H1 (cell line): ENCODE data around the gene KLHDC10. TPM values are rescaled to one million over a fixed set of nuclear protein-coding genes. Genes with fewer than 3 reads are reported as not detected.

Experiments
- CTCF ChIA-PET: fragments of 300-600 bp; sonication (Branson Sonifier 250); formaldehyde crosslinking; loops from one replicate; lab custom pipeline; 2021; ENCODE audit not compliant: partially characterized antibody; lab: Charles Lee
- POLR2A ChIA-PET: fragments of 300-600 bp; sonication (Branson Sonifier 250); formaldehyde crosslinking; loops from one replicate; lab custom pipeline; 2021; ENCODE audit warnings: inconsistent platforms; ENCODE audit not compliant: partially characterized antibody; lab: Charles Lee
- DNase-seq, 2 experiments: peaks; one replicate each; pipeline versions ENCODE4 v3.0.0 to v3.0.0-alpha.2; 2010 to 2022; ENCODE audit warnings: low spot score in 2 of 2, low read depth in 1 of 2, mixed read lengths in 1 of 2
- FAIRE-seq: peaks from 2 replicates; lab custom pipeline; 2011; peaks lifted over from hg19 to GRCh38; lab: Jason Lieb, UNC
- H2AFZ ChIP-seq: 2 replicates; pipeline ENCODE4 v1.8.1; 2012; ENCODE audit warnings: low read length, inconsistent platforms
- H2AK5ac ChIP-seq: 2 replicates; pipeline ENCODE4 v1.6.1; 2013; ENCODE audit warnings: low read depth, low read length
- H2BK120ac ChIP-seq: replicated peaks from 2 replicates; pipeline ENCODE3; 2013; ENCODE audit warnings: low read depth, low read length, inconsistent platforms
- H2BK12ac ChIP-seq: 2 replicates; pipeline ENCODE4 v1.6.1; 2013; ENCODE audit warnings: low read depth, low read length
- H2BK15ac ChIP-seq: 2 replicates; pipeline ENCODE4 v1.6.1; 2013; ENCODE audit warnings: low read length
- H2BK20ac ChIP-seq: 2 replicates; pipeline ENCODE4 v1.6.1; 2013; ENCODE audit warnings: low read length
- H2BK5ac ChIP-seq: 2 replicates; pipeline ENCODE4 v1.6.1; 2013; ENCODE audit warnings: low read depth, low read length
- H3K14ac ChIP-seq: 2 replicates; pipeline ENCODE4 v1.6.1; 2013; ENCODE audit warnings: inconsistent platforms; ENCODE audit not compliant: insufficient read length
- H3K18ac ChIP-seq: 2 replicates; pipeline ENCODE4 v1.6.1; 2013; ENCODE audit warnings: low read length; ENCODE audit errors: extremely low read depth
- H3K23ac ChIP-seq: 2 replicates; pipeline ENCODE4 v1.6.1; 2013; ENCODE audit warnings: inconsistent platforms; ENCODE audit not compliant: insufficient read length
- H3K23me2 ChIP-seq: 2 replicates; pipeline ENCODE4 v1.6.1; 2013; ENCODE audit warnings: low read depth, low read length
- H3K27ac ChIP-seq: 2 replicates; pipeline ENCODE4 v1.6.1; 2011; ENCODE audit warnings: low read depth, low read length, inconsistent platforms
- H3K27me3 ChIP-seq, 4 experiments: replicated peaks in 1 of 4; 1 replicate in 1 of 4; 2 replicates in 3 of 4; pipeline versions ENCODE4 v1.6.1 to v1.8.1; 2011 to 2013; ENCODE audit warnings: low read length in 3 of 4, mild to moderate bottlenecking in 3 of 4, inconsistent platforms in 2 of 4, mixed read lengths in 2 of 4, moderate library complexity in 1 of 4; ENCODE audit not compliant: control insufficient read depth in 3 of 4, insufficient read depth in 3 of 4; ENCODE audit errors: extremely low read depth in 1 of 4
- H3K36me3 ChIP-seq, 4 experiments: 2 replicates each; pipeline versions ENCODE4 v1.6.1 to v1.8.1; 2011 to 2013; ENCODE audit warnings: mild to moderate bottlenecking in 4 of 4, low read length in 3 of 4, moderate library complexity in 2 of 4, control low read depth in 1 of 4, inconsistent platforms in 1 of 4; ENCODE audit not compliant: insufficient read depth in 4 of 4, control insufficient read depth in 2 of 4
- H3K4ac ChIP-seq: replicated peaks from 2 replicates; pipeline ENCODE3; 2013; ENCODE audit warnings: low read length, low read depth, mixed read lengths, inconsistent platforms; ENCODE audit not compliant: insufficient read length
- H3K4me1 ChIP-seq, 4 experiments: replicated peaks in 1 of 4; 1 replicate in 1 of 4; 2 replicates in 3 of 4; pipeline versions ENCODE4 v1.6.1 to v1.8.1; 2011 to 2013; ENCODE audit warnings: low read length in 3 of 4, inconsistent platforms in 2 of 4, mixed read lengths in 1 of 4; ENCODE audit not compliant: insufficient read depth in 4 of 4, control insufficient read depth in 3 of 4
- H3K4me2 ChIP-seq, 2 experiments: 2 replicates each; pipeline versions ENCODE4 v1.6.1 to v1.8.1; 2011 to 2013; ENCODE audit warnings: low read depth in 2 of 2, low read length in 2 of 2, control low read depth in 1 of 2, inconsistent platforms in 1 of 2, mild to moderate bottlenecking in 1 of 2; ENCODE audit not compliant: insufficient read depth in 1 of 2
- H3K4me3 ChIP-seq, 4 experiments: fragments of 200-600, 300-600 bp in 1 of 4; sonication (generic), shearing (Covaris generic), sonication (Bioruptor Twin) in 1 of 4; 2 replicates each; pipeline versions ENCODE4 v1.5.1 to v1.8.1; 2011 to 2016; ENCODE audit warnings: low read length in 4 of 4, low read depth in 3 of 4, control low read depth in 2 of 4, inconsistent platforms in 2 of 4, mild to moderate bottlenecking in 2 of 4, mixed read lengths in 1 of 4, moderate library complexity in 1 of 4; ENCODE audit not compliant: insufficient read depth in 2 of 4; ENCODE audit errors: extremely low read depth in 1 of 4
- H3K56ac ChIP-seq: replicated peaks from 2 replicates; pipeline ENCODE3; 2013; ENCODE audit warnings: low read depth, mild to moderate bottlenecking, mixed read lengths, low read length, inconsistent platforms; ENCODE audit not compliant: insufficient read length
- H3K79me1 ChIP-seq: 2 replicates; pipeline ENCODE4 v1.6.1; 2013; ENCODE audit warnings: low read depth, low read length, control low read depth
- H3K79me2 ChIP-seq, 2 experiments: 2 replicates each; pipeline versions ENCODE4 v1.6.1 to v1.8.1; 2012 to 2013; ENCODE audit warnings: low read length in 2 of 2, mild to moderate bottlenecking in 2 of 2, inconsistent platforms in 1 of 2; ENCODE audit not compliant: insufficient read depth in 2 of 2, control insufficient read depth in 1 of 2
- H3K9ac ChIP-seq, 4 experiments: replicated peaks in 1 of 4; 1 replicate in 1 of 4; 2 replicates in 3 of 4; pipeline versions ENCODE4 v1.6.1 to v1.8.1; 2011 to 2013; ENCODE audit warnings: low read depth in 3 of 4, low read length in 3 of 4, control low read depth in 2 of 4, mild to moderate bottlenecking in 2 of 4, moderate library complexity in 2 of 4, inconsistent platforms in 1 of 4; ENCODE audit errors: extremely low read depth in 1 of 4
- H3K9me3 ChIP-seq, 2 experiments: 2 replicates each; pipeline versions ENCODE4 v1.6.1 to v1.8.1; 2012 to 2013; ENCODE audit warnings: mild to moderate bottlenecking in 2 of 2, moderate library complexity in 2 of 2, control low read depth in 1 of 2, inconsistent platforms in 1 of 2, low read depth in 1 of 2, low read length in 1 of 2, mixed read lengths in 1 of 2; ENCODE audit not compliant: insufficient read depth in 2 of 2
- H4K20me1 ChIP-seq, 2 experiments: replicated peaks in 1 of 2; 2 replicates each; pipeline versions ENCODE3 to v1.8.1; 2011 to 2013; ENCODE audit warnings: inconsistent platforms in 2 of 2, low read length in 2 of 2, mild to moderate bottlenecking in 1 of 2; ENCODE audit not compliant: insufficient read depth in 2 of 2, control insufficient read depth in 1 of 2
- H4K5ac ChIP-seq: 2 replicates; pipeline ENCODE4 v1.6.1; 2013; ENCODE audit warnings: low read length, low read depth, mixed read lengths, inconsistent platforms; ENCODE audit not compliant: insufficient read length
- H4K8ac ChIP-seq: 2 replicates; pipeline ENCODE4 v1.8.0; 2013; ENCODE audit warnings: mild to moderate bottlenecking, moderate library complexity, low read length, inconsistent platforms; ENCODE audit not compliant: insufficient read depth; ENCODE audit errors: extremely low read depth
- H4K91ac ChIP-seq: replicated peaks from 2 replicates; pipeline ENCODE3; 2013; ENCODE audit warnings: low read length, mixed read lengths, inconsistent platforms; ENCODE audit not compliant: insufficient read length
- CTCF ChIP-seq, 3 experiments: IDR thresholded peaks; 1 replicate in 2 of 3; 2 replicates in 1 of 3; pipeline versions ENCODE4 v1.5.1 to v1.6.1; 2011; ENCODE audit warnings: low read length in 3 of 3, mild to moderate bottlenecking in 3 of 3, inconsistent platforms in 2 of 3, low read depth in 1 of 3, moderate library complexity in 1 of 3; ENCODE audit not compliant: insufficient read depth in 1 of 3; ENCODE audit errors: control extremely low read depth in 1 of 3
- EP300 ChIP-seq, 2 experiments: IDR thresholded peaks; 1 replicate in 1 of 2; 2 replicates in 1 of 2; pipeline ENCODE4 v1.6.1; 2011 to 2012; ENCODE audit warnings: low read depth in 2 of 2, low read length in 2 of 2, mild to moderate bottlenecking in 2 of 2, borderline replicate concordance in 1 of 2, inconsistent platforms in 1 of 2, moderate library complexity in 1 of 2
- MAX ChIP-seq: IDR thresholded peaks from 2 replicates; pipeline ENCODE4 v1.6.1; 2012; ENCODE audit warnings: inconsistent platforms
- RFX5 ChIP-seq: IDR thresholded peaks from 2 replicates; pipeline ENCODE4 v1.6.1; 2011; ENCODE audit warnings: low read depth, low read length, improper control_type of control experiment, borderline replicate concordance
- RNF2 ChIP-seq: fragments of 200-900, 300-1000 bp; sonication (generic); IDR thresholded peaks from 2 replicates; pipeline ENCODE4 v1.7.1; 2016; ENCODE audit warnings: borderline replicate concordance, low read depth, mild to moderate bottlenecking, antibody characterized with exemption, low read length; ENCODE audit not compliant: poor library complexity, severe bottlenecking; ENCODE audit errors: missing control alignments
- SIX5 ChIP-seq: IDR thresholded peaks from 2 replicates; pipeline ENCODE4 v1.6.1; 2011; ENCODE audit warnings: mild to moderate bottlenecking, low read depth, low read length
- SP4 ChIP-seq: IDR thresholded peaks from 2 replicates; pipeline ENCODE4 v1.6.1; 2012; ENCODE audit warnings: low read length, inconsistent platforms
- SRF ChIP-seq: IDR thresholded peaks from 2 replicates; pipeline ENCODE4 v1.6.1; 2011; ENCODE audit warnings: mild to moderate bottlenecking, low read depth, low read length, moderate library complexity
- WGBS, 2 experiments: shearing (Covaris generic) in 1 of 2; methylation state at CpG; one replicate each; pipeline versions ENCODE4 v1.1.6 to v1.1.7; 2013 to 2015; ENCODE audit warnings: low lambda C conversion rate in 2 of 2, mixed read lengths in 2 of 2, inconsistent platforms in 1 of 2, low coverage in 1 of 2, missing lambda C conversion rate in 1 of 2; ENCODE audit not compliant: insufficient replicate concordance in 2 of 2, insufficient coverage in 1 of 2, insufficient read length in 1 of 2; ENCODE audit errors: extremely low coverage in 1 of 2, missing lambda C conversion rate in 1 of 2; 5-methylcytosine and 5-hydroxymethylcytosine counted together
- polyA plus RNA-seq, 7 experiments: library from polyadenylated mRNA; depleted of rRNA in 3 of 7; stranded (reverse) in 5 of 7; unstranded in 2 of 7; fragments of >200 nt in 5 of 7; fragments of 200-250 nt in 2 of 7; gene quantifications; 1 replicate in 5 of 7; 2 replicates in 1 of 7; 4 replicates in 1 of 7; pipeline versions ENCODE4 v1.2.1 to v1.2.3, GENCODE V29; 2011 to 2013; ENCODE audit warnings: missing spikeins in 2 of 7, mixed read lengths in 2 of 7
- total RNA-seq: library from RNA; stranded (reverse); fragmentation: NEBNext Ultra II Directional; extraction: Animal tissue kit (Norgen Biotek cat#: 25700); gene quantifications from 2 replicates; pipeline ENCODE4 v1.2.1, GENCODE V29; 2021

The KLHDC10 gene
- total and polyA plus RNA-seq, 2 of the 8 experiments (the other 6 are each of a cell fraction or from before 2014, with no cell fraction given), result 6.6 to 14.5 TPM

GRCh38 chr7:130112093-130112492 lies 41.8 kb downstream of the KLHDC10 start:
- no peak overlapping the region for H3K23ac ChIP-seq
- FAIRE-seq, result no peak
- H4K5ac ChIP-seq, result no peak overlapping the region
- no peak overlapping the region for H2AFZ ChIP-seq
- H2AK5ac ChIP-seq, result no peak overlapping the region
- ChIA-PET CTCF (interaction anchor here (1.2 to 1.5 kb wide), 2 partner anchors 16 to 51 kb away, joined by 4 read pairs; no protein-coding TSS in a partner anchor), POLR2A (interaction anchor here (0.8 kb wide), 1 partner anchor 29 kb away, joined by 3 read pairs; no protein-coding TSS in a partner anchor)
- H3K36me3 ChIP-seq, result no peaks in the 10 kb centered on the region
- no peak overlapping the region for H2BK15ac ChIP-seq
- no peak overlapping the region for H2BK5ac ChIP-seq
- H3K79me1 ChIP-seq, result no peaks in the 10 kb centered on the region
- no peaks in the 10 kb centered on the region for H3K23me2 ChIP-seq
- H3K4me1 ChIP-seq, result no peaks in the 10 kb centered on the region
- H3K79me2 ChIP-seq, result no peaks in the 10 kb centered on the region
- no peak overlapping the region for H3K56ac ChIP-seq
- no peaks in the 10 kb centered on the region for H3K9me3 ChIP-seq
- H2BK120ac ChIP-seq, result no peak overlapping the region
- DNase-seq, result no peak
- no peak overlapping the region for H4K8ac ChIP-seq
- H4K20me1 ChIP-seq, result peaks cover 0 to 4% of the 10 kb centered on the region in 2 experiments
- no peak overlapping the region for H3K18ac ChIP-seq
- no peak overlapping the region for H2BK12ac ChIP-seq
- H3K4me2 ChIP-seq, result no peak overlapping the region
- no peak overlapping the region for H2BK20ac ChIP-seq
- no peak overlapping the region for H3K4ac ChIP-seq
- no peak overlapping the region for H4K91ac ChIP-seq
- H3K4me3 ChIP-seq, result no peak overlapping the region
- 93% methylated on average over 2 of the region's 2 CpGs; no CpG with 5 or more reads in 1 of the 2 experiments for WGBS, 2 experiments
- H3K27me3 ChIP-seq, result no peaks in the 10 kb centered on the region
- no peak overlapping the region for H3K9ac ChIP-seq
- H3K27ac ChIP-seq, result no peak overlapping the region
- TF ChIP-seq CTCF (IDR thresholded peaks at IDR 0.05; ENCODE audit: control extremely low read depth in 1 of 3, insufficient read depth in 1 of 3, low read depth in 1 of 3, low read length in 3 of 3) (no peak), EP300 (IDR thresholded peaks at IDR 0.05; ENCODE audit: borderline replicate concordance in 1 of 2, low read depth in 2 of 2, low read length in 2 of 2) (no peak), SP4 (no peak), RNF2 (no peak), MAX (no peak), SRF (no peak), RFX5 (no peak), SIX5 (no peak)
- no peak overlapping the region for H3K14ac ChIP-seq
